Embryonic facial prominence (tissue), 1 donor: Measurements from ENCODE around the gene SLC1A7.

Source experiments
- DNase-seq: peaks from one replicate; pipeline ENCODE4 v3.0.0-alpha.2; 2016; ENCODE audit errors: extremely low spot score

The SLC1A7 gene

DNA sequence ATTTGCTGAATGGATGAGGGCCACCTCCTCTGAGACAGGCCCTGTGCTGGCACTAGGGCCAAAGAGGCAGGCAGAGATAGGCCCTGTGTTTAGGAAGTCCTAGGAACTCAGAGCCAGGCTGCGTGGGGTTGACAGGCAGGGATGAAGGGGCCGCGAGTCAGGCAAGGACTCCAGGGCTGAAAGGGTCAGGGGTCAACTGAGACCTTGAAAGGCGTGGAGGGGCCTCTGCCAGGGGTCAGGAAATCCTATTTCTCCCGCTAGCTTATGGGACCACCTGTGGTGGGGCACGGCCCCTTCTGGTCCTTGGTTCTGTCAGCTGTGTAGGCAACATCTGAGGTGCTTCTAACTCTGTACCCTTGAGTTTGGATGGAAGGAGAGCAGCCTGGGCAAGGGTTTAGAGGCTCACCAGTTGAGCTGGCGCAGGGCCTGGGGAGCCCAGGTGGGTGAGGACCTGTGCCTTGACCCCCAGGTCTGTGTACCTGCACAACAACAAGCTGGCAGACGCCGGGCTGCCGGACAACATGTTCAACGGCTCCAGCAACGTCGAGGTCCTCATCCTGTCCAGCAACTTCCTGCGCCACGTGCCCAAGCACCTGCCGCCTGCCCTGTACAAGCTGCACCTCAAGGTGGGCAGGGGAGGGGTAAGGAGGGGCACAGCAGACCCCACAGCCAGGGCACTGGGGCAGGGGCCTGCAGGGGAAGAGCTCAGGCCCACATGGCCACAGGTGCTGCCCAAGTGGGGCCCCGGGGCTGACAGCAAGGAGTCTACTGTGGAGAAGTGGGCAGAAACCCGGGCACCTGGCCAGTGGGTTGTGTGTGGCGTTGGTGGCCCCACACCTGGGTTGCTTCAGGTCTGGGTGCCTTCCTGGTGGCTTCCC is 65.5 kb downstream of the SLC1A7 start:
- DNase-seq = no peak

DNA sequence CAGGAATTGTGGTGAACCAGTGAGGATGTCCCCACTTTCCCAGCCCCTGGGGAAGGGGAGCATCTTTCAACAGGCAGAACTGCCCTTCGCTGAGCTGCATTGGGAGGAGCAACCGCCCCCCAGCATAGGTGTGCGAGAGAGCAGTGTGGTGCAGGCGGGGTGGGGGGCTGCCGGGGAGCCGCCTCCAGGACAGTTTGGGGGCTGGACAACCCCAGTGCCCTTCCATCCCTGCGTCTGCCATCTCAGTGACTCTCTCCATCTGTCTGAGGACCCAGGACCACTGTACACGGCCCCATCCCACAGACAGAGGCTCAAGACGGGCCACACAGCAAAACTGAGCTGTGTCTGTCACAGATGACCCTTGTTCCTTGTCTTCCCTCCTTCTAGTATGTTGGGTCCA is 66.3 kb downstream of the SLC1A7 start:
- DNase-seq = no peak

DNA sequence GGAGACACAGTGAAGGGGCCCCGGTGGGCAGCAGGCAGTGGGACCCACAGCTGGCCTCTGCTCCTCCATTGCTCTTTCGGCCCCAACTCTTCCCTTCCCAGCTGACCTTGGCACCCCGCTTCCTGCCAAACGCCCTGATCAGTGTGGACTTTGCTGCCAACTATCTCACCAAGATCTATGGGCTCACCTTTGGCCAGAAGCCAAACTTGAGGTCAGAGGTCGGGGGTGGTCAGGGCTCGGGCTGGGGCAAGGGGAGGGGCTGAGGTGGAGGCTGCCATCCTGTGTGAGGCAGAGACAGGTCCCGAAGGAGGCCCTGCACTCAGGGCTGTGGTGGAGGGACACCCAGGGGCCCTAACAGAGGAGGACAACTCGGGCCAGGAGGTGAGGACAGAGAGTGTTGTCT is 66.7 kb downstream of the SLC1A7 start:
- DNase-seq = no peak

DNA sequence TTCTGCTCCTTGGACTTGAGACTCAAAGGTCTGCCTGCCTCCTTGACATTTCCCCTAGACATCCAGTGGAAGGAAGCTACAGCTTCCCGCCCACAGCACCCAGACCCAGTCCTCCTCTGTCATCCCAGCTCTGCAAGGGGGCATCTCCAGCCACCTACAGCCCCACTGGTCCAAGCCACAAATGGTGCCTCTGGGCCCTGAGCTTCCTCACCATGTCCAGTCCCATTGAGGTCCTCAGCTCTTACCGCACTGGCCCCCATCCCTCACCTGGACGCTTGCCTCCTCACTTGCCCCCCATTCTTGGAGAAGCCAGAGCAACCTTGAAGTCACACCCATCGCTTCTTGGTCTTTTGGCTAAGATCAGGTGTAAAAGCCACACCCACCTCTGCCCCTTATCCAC is 67.2 kb downstream of the SLC1A7 start:
- DNase-seq = no peak

DNA sequence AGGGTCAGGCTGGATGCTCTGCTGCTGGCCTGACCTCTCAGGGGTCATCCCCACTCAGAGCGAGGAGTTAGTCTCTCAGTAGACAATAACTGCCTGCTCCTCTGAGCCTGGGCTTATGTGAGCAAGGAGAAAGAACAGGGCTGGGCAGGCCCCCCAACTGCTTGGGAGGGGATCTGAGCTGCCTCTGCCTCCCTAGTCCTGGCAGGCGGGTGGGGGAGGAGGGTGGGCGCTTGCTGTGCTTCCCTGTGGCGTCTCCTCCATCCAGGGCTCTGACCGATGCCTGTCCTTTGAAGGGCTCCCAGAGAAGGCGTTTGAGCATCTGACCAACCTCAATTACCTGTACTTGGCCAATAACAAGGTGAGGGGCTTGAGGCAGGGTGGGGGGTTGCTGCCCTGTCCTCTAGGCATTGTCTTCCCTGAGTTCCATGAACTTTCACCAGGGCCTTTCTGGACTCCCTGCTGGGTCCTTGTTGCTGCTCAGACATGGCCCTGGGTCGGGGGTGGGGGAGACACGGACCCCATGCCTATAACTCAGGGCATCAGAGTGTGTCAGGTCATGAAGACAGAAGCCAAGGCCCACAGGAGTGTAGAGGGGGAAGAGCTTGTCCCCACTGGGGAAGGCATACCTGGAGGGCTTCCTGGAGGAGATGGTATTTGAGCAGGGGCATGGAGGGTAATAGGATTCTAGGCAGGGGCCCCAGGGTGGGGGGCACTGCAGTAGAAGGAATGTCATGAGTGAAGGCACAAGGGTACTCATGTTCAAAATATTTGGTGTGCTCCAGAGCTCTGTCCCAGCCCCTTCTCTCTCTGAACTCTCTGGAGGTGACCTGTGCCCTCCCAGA is 67.9 kb downstream of the SLC1A7 start:
- DNase-seq = no peak

DNA sequence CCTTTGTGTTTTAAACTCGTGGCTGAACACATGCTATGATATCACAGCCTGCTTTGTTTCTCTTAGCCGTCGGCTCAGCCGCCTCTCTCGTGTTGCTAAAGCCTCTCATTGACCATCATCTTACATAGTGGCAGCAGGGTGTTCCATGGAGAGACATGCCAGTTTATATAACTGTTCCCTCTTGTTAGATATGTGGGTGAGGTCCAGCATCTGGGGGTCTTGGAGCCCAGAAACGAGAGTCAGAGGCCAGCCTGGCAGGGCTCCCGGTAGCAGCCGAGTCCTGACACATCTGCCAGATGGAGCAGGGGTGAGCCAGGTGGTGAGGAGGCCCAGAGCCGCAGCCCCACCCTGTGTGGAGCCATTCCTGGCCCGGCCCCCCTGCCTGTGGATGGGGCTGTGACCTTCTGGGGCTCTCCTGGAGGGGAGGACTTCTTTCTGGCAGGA is 68.5 kb downstream of the SLC1A7 start:
- DNase-seq = no peak

DNA sequence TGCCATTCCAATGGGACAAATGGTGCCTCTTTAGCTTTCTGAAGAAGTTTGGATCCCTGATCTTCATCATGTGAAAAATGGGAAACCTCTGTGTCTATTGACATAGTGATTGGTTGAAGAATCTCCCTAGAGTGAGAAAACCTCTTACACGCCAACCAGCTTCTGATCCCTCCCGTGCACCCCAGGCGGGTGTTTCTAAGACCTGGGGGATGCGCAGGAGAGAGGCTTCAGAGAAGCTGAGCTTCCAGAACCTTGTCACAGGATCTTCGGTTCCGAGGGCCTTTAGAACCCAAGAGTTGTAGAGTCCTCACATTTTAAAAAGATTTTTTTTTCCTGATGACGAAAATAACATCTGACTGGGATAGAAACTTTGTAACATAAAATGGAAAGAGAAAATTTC is 69.2 kb downstream of the SLC1A7 start:
- no peak for DNase-seq

DNA sequence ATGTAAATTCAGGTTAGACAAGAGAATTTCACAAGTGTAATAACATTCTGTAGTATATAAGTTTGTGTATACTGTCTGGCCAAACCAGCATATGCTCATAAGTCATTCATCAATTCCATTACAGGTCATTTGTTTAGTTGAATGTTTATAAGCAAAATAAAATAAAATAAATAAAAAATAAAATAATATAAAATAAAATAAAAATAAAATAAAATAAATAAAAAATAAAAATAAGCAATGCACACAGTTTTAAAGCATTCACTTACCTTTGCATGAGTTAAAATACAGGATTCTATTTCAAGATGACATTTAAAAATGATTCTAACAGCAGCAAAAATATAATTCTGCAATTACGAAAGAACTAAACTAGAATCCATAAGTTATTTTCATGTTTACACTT is 70.5 kb downstream of the SLC1A7 start:
- no peak for DNase-seq

DNA sequence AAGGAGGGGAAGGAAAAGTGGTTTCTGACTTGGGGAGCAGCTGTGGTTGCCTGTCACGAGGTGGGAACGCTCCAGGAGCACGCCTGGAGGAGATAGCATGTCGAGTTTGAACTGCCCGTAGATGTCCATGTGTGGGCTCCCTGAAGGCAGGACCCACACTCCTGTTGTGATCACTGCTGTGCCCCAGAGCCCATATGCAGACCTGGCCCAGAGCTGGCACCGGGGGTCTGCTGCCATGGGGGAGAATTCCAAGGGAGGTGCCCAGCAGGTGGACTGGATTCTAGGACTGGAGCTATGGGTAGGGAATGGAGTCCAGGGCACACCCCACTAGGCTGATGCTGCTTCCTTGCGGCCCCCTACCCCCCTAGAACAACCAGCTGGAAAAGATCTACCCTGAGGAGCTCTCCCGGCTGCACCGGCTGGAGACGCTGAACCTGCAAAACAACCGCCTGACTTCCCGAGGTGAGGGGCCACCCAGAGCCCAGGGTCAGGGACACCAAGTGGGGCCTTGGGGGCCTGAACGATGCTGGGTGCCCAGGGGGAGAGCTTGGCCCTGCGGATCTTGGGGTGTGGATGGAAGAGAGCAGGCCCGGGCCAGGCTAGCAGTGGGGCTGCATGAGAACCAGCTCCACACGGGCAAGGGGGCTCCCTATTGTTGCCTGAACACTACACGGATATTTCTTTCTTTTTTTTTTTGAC is 71.1 kb downstream of the SLC1A7 start:
- no peak for DNase-seq

DNA sequence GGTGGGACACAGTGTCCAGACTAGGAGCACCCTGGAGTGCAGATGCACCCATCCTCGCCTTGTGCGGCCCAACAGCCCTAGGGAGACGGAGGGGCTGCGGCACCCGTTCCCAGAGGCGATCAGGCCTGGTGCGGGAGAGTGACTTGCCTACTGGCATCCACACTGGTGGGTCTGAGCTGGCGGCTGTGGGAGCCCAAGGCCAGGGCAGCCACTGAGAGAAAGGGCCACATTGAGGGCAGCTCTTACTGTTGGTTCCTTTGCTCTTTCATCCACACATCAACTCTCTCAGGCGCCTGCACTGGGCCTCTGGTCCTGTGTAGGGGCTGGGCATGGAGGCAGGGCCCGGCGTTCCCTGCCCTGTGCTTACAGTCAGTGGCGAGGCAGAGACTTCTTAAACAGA is 71.8 kb downstream of the SLC1A7 start:
- no peak for DNase-seq

DNA sequence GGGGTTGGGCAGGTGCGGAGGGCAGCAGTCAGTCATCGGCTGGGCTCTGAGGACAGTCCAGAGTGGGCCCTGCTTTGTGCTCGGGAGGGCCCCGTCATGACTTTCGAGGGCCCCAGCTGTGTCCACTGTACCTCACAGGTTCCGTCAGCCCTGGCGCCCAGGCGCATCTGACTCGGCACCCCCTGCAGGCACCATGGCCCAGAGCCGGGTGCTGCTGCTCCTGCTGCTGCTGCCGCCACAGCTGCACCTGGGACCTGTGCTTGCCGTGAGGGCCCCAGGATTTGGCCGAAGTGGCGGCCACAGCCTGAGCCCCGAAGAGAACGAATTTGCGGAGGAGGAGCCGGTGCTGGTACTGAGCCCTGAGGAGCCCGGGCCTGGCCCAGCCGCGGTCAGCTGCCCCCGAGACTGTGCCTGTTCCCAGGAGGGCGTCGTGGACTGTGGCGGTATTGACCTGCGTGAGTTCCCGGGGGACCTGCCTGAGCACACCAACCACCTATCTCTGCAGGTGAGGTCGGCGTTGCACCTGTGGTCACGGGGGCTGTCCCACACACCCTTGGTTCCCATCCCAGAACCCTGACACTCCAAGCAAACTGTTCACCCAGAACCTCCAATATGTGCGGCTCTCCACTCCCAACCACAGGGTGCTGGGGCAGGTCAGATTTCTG is 72.6 kb downstream of the SLC1A7 start:
- DNase-seq = no peak

DNA sequence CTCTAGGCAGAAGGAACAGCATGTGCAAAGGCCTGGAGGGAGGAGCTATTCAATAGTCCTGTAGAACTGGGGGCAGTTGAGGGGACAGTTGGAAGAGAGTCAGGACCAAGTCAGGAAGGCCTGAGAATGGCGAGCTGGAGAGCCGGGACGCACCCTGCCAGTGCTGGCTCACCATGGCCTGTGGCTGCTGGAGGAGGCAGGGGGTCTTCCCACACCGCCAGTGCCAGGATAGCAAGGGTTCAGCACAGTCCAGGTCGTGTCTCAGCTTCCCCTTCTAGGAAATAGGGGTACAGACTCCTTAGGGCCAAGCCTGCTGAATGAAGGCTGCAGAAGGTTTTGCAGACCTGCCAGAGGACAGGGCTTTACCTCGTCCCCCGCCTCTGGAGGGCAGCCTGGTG is 73.2 kb downstream of the SLC1A7 start:
- no peak for DNase-seq

DNA sequence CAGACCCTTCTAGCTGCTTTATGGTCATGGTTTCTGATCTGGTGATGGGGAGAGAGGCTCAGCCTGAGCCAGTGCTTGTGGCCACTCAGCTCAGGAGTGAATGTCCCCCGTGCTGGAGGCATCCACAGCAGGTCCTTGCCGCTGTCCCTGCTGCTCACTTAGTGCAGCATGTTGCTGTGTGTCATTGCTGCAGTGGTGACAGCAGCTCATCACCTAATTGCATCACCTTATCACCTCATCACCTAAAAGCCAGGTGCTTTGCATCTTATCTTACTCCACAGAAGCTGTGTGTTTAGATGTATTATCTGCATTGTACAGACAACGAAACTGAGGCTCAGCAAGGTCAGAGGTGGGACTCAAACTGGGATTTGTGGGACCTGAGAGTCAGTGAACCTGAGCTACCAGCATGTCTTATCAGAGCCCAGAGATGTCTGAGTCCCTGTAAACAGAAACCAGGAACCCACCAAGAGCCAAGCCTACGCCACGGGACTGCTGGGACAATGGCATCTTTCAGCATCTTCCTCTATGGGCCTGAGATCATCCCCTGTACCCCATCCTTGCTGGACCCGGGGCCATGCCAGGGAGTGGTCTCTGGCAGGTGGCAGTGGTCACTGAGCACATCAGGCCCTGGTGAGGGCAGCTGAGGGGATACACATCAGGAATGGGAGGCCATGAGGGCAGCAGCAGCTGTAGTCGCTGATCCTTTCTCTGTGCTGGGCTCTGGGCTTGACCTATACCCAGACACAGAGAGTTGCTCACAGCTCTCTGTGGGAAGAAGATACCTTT is 73.9 kb downstream of the SLC1A7 start:
- DNase-seq = no peak

DNA sequence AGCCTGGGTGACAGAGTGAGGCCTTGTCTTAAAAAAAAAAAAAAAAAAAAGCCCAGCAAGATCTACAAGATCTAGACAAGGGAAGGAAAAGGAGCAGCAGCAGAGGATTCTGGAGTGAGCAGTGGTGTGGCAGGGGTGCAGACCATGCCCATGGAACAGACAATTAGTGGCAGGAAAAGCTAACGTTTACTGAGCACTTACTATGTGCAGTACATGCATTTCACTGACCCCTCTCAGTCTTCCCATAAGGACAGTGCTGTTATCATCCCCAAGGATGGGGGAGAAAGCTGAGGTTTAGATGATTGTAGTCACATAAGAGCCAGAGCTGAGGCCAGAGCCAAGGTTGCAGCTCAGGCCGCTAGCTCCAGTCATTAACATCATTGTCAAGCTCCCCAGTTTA is 74.6 kb downstream of the SLC1A7 start:
- no peak for DNase-seq

DNA sequence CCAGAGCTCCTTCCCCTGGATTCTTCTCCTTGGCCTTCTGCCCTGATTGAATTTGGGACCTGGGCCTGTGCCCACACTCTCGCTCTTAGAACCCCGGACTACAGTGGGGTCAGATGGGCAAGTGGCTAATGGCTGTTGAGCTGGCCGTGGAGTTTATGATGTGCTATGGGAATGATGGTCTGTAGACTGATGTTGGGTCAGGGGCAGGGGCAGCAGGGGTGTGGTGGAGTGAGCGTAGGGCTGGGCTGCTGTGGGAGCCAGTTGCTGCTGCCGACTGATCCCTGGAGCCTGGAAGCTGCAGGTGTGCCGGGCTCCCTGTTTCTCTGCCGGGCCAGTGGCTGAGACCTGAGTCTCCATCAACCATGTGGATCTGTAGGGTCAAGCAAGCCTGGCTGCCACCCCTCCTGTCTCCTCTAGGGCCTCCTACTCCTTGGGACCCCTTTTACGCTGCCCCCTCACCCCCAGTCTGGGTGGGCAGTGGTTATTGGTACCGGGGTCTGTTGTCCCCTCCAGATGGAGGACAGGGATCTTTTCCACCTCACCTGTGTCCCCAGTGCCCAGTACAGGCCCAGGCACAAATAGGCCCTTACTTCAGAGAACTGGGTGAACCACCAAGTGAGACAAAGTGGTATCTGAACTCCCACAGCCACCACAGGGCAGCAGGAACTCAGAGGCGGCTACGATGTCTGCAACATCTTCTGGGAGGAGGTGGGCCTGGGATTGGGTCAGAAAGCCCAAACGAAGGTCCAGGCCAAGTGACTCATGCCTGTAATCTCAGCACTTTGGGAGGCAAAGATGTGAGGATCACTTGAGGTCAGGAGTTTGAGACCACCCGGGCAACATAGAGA is 75.3 kb downstream of the SLC1A7 start:
- DNase-seq = no peak

DNA sequence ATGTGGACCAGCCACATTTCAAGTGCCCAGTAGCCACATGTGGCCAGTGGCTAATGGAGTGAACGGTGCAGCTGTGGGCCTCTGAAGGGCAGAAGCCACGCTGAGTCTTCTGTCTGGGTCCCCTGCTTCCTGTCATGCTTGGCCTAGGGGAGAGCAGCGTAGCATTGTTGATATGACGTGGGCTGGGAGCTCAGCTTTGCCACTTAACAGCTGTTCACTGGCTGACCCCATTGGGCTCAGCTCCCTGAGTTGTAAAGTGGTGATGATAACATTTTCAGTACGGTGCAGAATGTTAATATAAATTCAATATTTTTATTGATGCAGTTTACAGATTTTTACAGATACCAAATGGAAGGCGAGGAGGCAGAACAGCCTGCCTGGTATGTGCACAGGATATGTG is 76.0 kb downstream of the SLC1A7 start:
- no peak for DNase-seq

DNA sequence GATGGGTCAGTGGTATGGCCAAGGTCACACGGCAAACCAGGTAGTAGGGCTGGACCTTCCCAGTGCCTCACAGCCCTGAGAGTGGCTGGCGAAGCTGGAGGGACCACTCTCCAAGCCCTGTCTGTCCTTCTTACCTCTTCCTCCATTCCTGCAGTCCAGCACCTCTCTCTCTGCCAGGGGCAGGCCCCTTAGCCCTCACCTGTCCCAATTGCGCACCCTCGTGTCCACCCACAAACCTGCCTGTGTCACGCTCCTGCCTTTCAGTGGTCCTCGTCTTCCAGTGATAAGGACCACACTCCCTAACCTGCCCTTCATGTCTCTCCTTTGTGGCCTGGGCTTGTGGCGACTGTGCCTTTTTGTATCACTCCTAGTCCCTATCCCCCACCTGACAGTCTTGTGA is 77.0 kb downstream of the SLC1A7 start:
- DNase-seq = no peak

DNA sequence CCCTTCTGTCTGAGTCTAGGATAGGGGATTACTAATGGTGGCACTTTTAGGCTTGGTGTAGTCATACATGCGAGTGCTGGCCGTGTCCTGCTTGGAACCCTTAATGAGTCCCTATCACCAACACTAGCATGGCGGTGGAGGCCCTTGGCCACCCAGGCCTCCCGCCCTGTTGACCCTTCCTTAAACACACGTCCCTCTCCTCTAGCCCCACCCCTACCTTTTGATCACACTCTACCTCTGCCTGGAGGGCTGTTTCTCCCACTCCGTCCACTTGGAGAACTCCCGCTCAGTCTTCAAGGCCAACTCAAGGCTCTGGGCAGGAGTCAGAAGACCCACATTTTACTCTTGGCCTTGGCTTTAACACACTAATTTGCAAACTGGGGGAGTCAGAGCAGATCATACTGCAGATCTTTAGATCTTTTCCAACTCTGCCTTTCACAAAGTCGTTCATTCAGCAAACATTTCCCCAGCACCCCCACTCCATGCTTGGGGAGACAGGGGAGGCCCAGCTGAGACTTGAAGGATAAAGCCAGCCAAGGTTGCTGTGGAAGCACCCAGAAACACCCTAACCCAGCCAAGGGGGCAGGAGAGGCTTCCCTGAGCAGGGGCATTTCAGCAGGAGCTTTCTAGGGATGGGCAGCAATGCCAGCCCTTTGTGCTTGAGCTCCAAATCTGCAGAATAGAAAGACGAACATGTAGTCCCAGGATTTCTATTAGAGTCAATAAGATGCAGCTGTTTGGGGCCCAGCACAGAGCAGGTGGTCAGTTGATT is 78.5 kb downstream of the SLC1A7 start:
- DNase-seq = no peak
